DND-41 (cell line): Measurements from ENCODE around the gene RGS9.
"Not testable (repeated sequence)": the region's sequence is repeated elsewhere in the genome, so short reads cannot be mapped to it uniquely, and the experiment has no call there.

Experiments used
- ATAC-seq: fragments of 200-7000 bp; cut with Tn5 transposase; 3 replicates; pipeline ENCODE4 v1.9.1; 2021; ENCODE audit warnings: low read depth; ENCODE audit not compliant: insufficient read depth
- DNase-seq: peaks from one replicate; pipeline ENCODE4 v3.0.0-alpha.2; 2020
- H2AFZ ChIP-seq: 2 replicates; pipeline ENCODE4 v1.6.0; 2012; ENCODE audit warnings: low read depth, low read length
- H3K27ac ChIP-seq: 2 replicates; pipeline ENCODE4 v1.5.1; 2012; ENCODE audit warnings: low read length, inconsistent platforms
- H3K27me3 ChIP-seq: fragments of 200-600 bp; sonication (generic); 2 replicates; pipeline ENCODE4 v1.6.0; 2012; ENCODE audit warnings: low read length, mild to moderate bottlenecking, inconsistent platforms; ENCODE audit not compliant: insufficient read depth, poor library complexity
- H3K36me3 ChIP-seq: 2 replicates; pipeline ENCODE4 v1.5.1; 2012; ENCODE audit warnings: low read length, inconsistent platforms; ENCODE audit not compliant: insufficient read depth
- H3K4me1 ChIP-seq: 2 replicates; pipeline ENCODE4 v1.5.1; 2012; ENCODE audit warnings: mild to moderate bottlenecking, low read length; ENCODE audit not compliant: insufficient read depth
- H3K4me2 ChIP-seq: 2 replicates; pipeline ENCODE4 v1.6.0; 2012; ENCODE audit warnings: mild to moderate bottlenecking, moderate library complexity, low read length, inconsistent platforms; ENCODE audit not compliant: insufficient read depth
- H3K4me3 ChIP-seq, 2 experiments: fragments of 200-600 bp in 1 of 2; shearing (Covaris generic) in 1 of 2; 2 replicates each; pipeline ENCODE4 v1.5.1; 2012 to 2016; ENCODE audit warnings: inconsistent platforms in 2 of 2, low read length in 2 of 2, mild to moderate bottlenecking in 2 of 2, low read depth in 1 of 2, moderate library complexity in 1 of 2
- H3K79me2 ChIP-seq: 2 replicates; pipeline ENCODE4 v1.6.0; 2012; ENCODE audit warnings: low read length, inconsistent platforms; ENCODE audit not compliant: insufficient read depth
- H3K9ac ChIP-seq: 2 replicates; pipeline ENCODE4 v1.6.0; 2012; ENCODE audit warnings: low read depth, mild to moderate bottlenecking, inconsistent platforms, low read length, moderate library complexity
- H3K9me3 ChIP-seq: 2 replicates; pipeline ENCODE4 v1.5.1; 2012; ENCODE audit warnings: low read length, moderate library complexity, mild to moderate bottlenecking, inconsistent platforms; ENCODE audit not compliant: insufficient read depth, severe bottlenecking
- H4K20me1 ChIP-seq: 2 replicates; pipeline ENCODE4 v1.6.0; 2012; ENCODE audit warnings: low read length; ENCODE audit not compliant: insufficient read depth
- EZH2 ChIP-seq: IDR thresholded peaks from 3 replicates; pipeline ENCODE4 v1.6.1; 2012; ENCODE audit warnings: borderline replicate concordance, low read depth, mild to moderate bottlenecking, moderate library complexity, low read length, inconsistent platforms; ENCODE audit not compliant: severe bottlenecking
- TF ChIP-seq, protein P1 (sequence below): IDR thresholded peaks from 2 replicates; pipeline ENCODE4 v1.5.1; 2012; ENCODE audit warnings: borderline replicate concordance, low read length, moderate library complexity, mild to moderate bottlenecking; ENCODE audit not compliant: poor library complexity, severe bottlenecking; ENCODE audit errors: extremely low read depth

RGS9 gene

DNA sequence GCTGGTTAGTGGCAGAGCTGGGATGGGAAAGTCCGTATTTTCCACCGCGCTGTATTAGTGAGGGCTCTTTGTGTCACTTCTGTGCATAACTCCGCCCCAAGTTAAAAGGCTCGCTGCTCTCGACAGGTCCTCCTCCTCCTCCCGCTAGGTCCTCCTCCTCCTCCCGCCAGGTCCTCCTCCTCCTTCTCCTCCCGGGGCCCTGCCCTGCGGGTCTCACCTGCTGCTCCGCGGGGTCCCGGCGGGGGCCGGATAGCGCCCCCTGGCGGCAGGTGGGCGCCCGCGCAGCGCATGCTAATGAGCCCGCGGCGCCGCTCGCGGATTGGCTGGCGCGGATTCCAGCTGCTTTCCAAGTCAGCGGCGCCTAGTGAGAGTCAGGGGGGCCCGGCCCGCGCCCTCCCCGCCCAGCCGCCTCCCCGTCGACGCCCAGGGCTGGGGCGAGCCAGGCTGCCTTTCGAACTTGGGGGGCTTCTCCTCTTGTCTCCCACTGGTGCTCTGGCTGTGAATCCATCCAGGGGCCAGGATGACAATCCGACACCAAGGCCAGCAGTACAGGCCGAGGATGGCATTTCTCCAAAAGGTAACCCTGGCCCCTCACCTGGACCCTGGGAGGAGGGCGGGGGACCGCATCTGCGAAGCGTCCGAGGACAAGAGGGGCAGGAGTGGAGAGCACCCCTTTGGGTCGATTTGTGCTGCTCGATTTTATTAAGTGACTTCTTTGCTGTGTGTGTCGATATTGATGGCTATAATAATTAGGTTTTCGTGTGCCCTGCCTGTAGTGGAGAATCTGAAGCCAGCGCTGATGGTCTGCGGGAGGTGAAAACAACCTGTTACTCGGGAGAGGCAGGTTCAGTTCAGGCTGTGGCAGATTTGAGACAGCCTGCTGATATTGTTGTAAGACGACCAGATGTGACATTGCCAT, at the start of gene RGS9:
TSS of gene RGS9 (plus strand) at position 350 of the 919 bp plus-strand sequence. CDS start at position 521, 171 bp downstream.
- Histone ChIP-seq H2AFZ (peak within 1 kb of the TSS; percentile 64), H3K9ac (peak within 1 kb of the TSS; percentile 59)

DNA sequence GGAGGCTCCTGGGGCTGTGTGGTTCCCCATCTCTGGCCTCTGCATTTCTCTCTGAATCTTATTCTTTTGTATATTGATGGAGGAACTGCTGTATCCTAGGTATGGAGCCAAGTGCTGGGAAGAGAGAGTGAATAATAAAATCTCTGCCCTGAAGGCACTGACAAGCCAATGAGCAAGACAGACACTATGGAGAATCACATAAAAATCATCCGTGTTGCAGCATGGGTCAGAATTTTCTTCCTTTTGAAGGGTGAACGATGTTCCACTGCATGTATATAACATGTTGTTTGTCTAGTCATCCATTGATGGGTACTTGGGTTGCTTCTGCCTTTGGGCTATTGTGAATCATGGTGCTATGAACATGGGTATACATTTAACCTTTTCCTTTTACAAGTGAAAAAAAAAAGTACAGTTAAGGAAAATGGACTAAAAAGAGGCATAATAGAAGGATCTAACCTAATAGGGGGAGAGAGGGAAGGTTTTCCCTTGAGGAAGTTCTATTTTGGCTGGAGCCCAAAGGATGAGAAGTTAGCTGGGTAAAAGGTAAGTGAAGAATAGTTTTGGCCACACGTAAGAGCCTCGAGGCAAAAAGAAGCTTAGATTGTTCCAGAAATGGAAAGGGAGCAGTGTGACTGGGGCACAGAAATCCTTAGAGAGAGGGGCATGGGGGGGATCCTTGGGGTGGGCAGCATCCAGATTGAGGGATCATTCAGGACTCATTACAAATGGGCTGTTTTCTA, 48.4 kb upstream of the RGS9 start:
- Histone ChIP-seq H3K4me3 (no peak overlapping the region), H2AFZ (no peak overlapping the region), H4K20me1 (no peaks in the 10 kb centered on the region), H3K36me3 (no peaks in the 10 kb centered on the region), H3K79me2 (no peaks in the 10 kb centered on the region), H3K9me3 (no peaks in the 10 kb centered on the region), H3K27ac (no peak overlapping the region), H3K4me2 (no peak overlapping the region), H3K9ac (no peak overlapping the region), H3K4me1 (no peaks in the 10 kb centered on the region), H3K27me3 (peaks cover 9% of the 10 kb centered on the region)
- DNase-seq (no peak), ATAC-seq (no peak)
- TF ChIP-seq EZH2 = no peak
- TF ChIP-seq, protein P1, sequence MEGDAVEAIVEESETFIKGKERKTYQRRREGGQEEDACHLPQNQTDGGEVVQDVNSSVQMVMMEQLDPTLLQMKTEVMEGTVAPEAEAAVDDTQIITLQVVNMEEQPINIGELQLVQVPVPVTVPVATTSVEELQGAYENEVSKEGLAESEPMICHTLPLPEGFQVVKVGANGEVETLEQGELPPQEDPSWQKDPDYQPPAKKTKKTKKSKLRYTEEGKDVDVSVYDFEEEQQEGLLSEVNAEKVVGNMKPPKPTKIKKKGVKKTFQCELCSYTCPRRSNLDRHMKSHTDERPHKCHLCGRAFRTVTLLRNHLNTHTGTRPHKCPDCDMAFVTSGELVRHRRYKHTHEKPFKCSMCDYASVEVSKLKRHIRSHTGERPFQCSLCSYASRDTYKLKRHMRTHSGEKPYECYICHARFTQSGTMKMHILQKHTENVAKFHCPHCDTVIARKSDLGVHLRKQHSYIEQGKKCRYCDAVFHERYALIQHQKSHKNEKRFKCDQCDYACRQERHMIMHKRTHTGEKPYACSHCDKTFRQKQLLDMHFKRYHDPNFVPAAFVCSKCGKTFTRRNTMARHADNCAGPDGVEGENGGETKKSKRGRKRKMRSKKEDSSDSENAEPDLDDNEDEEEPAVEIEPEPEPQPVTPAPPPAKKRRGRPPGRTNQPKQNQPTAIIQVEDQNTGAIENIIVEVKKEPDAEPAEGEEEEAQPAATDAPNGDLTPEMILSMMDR = no peak

More for the DNA sequence above, at the start of gene RGS9:
- Histone ChIP-seq H3K27me3 (peaks cover 7% of the 10 kb centered on the region), H3K9me3 (no peaks in the 10 kb centered on the region), H3K4me3 (peak within 1 kb of the TSS; percentile 24 to 63), H4K20me1 (no peaks in the 10 kb centered on the region), H3K4me2 (peak within 1 kb of the TSS; percentile 89), H3K79me2 (peaks cover 19% of the 10 kb centered on the region), H3K4me1 (peaks cover 39% of the 10 kb centered on the region), H3K36me3 (no peaks in the 10 kb centered on the region), H3K27ac (peak within 1 kb of the TSS; percentile 49)
- TF ChIP-seq, protein P1 = peak; percentile 99
- no peak for TF ChIP-seq EZH2
- peak; percentile 89 for DNase-seq
- peak; percentile 97 for ATAC-seq

DNA sequence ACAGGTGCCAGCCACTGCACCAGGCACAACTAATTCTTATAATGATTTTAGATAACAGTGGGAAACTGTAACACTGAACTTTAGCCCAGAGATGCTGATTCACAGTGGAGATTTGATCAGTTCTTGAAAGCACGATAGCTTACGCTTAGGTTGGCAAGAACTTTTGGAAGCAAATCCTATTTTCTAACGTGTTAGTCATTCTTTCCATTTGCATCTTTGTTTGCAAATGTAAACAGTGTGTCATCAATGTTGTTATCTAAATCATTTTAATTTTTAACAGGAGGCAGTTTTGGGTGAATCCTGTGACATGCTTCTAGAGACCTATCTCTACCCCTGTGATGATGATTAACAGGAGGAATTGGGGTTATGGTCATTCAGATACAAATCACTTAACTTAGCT, 44.9 kb upstream of the RGS9 start:
- Histone ChIP-seq H3K36me3 (no peaks in the 10 kb centered on the region), H3K4me2 (no peak overlapping the region), H3K4me3 (no peak overlapping the region), H3K79me2 (no peaks in the 10 kb centered on the region), H2AFZ (no peak overlapping the region), H4K20me1 (no peaks in the 10 kb centered on the region), H3K27ac (no peak overlapping the region), H3K27me3 (peaks cover 5% of the 10 kb centered on the region), H3K4me1 (no peaks in the 10 kb centered on the region), H3K9me3 (no peaks in the 10 kb centered on the region), H3K9ac (no peak overlapping the region)
- DNase-seq (no peak), ATAC-seq (no peak)
- TF ChIP-seq EZH2 = no peak
- TF ChIP-seq, protein P1 = no peak

DNA sequence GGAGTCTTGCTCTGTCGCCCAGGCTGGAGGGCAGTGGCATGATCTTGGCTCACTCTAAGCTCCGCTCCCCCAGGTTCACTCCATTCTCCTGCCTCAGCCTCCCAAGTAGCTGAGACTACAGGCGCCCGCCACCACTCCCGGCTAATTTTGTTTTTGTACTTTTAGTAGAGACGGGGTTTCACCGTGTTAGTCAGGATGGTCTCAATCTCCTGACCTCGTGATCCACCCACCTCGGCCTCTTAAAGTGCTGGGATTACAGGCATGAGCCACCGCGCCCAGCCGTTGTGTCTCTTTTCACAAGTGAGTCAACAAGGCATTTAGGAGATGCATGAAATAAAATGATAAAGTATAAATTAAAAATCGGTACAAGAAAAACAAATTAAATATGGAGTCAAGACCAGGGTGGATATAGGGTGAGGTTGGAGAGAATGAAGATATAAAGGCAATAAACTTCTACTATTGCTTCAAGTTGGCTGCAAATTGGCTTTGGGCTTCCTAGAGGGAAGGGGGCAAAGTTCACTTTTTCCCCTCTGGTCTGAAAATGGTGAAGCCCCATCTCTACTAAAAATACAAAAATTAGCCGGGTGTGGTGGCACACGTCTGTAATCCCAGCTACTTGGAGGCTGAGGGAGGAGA, 44.3 kb upstream of the RGS9 start:
- not testable (repeated sequence) for H3K27me3 ChIP-seq, H3K27ac ChIP-seq, H3K9ac ChIP-seq, H3K9me3 ChIP-seq, H4K20me1 ChIP-seq, H3K79me2 ChIP-seq, H2AFZ ChIP-seq, H3K4me1 ChIP-seq, H3K4me2 ChIP-seq, DNase-seq, H3K36me3 ChIP-seq, ATAC-seq, H3K4me3 ChIP-seq
